GM23338 (cell line): ENCODE data around the gene RPS21. TPM values are rescaled to one million over a fixed set of nuclear protein-coding genes. Genes with fewer than 3 reads are reported as not detected.

ENCODE experiments used
- ATAC-seq: fragments of 200-7000 bp; cut with Tn5 transposase; 3 replicates; pipeline ENCODE4 v1.9.1; 2020
- DNase-seq: peaks from one replicate; pipeline ENCODE4 v3.0.0-alpha.2; 2015; ENCODE audit warnings: low spot score
- H2AFZ ChIP-seq: fragments of 200-600 bp; sonication (generic); 2 replicates; pipeline ENCODE4 v1.8.0; 2016; ENCODE audit warnings: antibody characterized with exemption, mild to moderate bottlenecking, moderate library complexity
- H3F3A ChIP-seq: fragments of 200-600 bp; sonication (generic); replicated peaks from 2 replicates; pipeline ENCODE4 v1.8.0; 2017; ENCODE audit warnings: antibody characterized with exemption, mixed run types, low read depth
- H3K27ac ChIP-seq: fragments of 200-600 bp; sonication (generic); 2 replicates; pipeline ENCODE4 v1.6.1; 2016; ENCODE audit warnings: low read depth
- H3K27me3 ChIP-seq: fragments of 200-600 bp; sonication (generic); 2 replicates; pipeline ENCODE4 v1.8.0; 2016; ENCODE audit warnings: mild to moderate bottlenecking, mixed run types, moderate library complexity; ENCODE audit not compliant: insufficient read depth
- H3K36me3 ChIP-seq: fragments of 200-600 bp; sonication (generic); 2 replicates; pipeline ENCODE4 v1.8.0; 2016; ENCODE audit warnings: mild to moderate bottlenecking; ENCODE audit not compliant: insufficient read depth
- H3K4me1 ChIP-seq: fragments of 200-600 bp; sonication (generic); 2 replicates; pipeline ENCODE4 v1.8.0; 2016; ENCODE audit warnings: mild to moderate bottlenecking, moderate library complexity; ENCODE audit not compliant: insufficient read depth
- H3K4me2 ChIP-seq: fragments of 200-600 bp; sonication (generic); 2 replicates; pipeline ENCODE4 v1.7.1; 2017; ENCODE audit warnings: mixed run types
- H3K4me3 ChIP-seq: fragments of 200-600 bp; sonication (generic); 2 replicates; pipeline ENCODE4 v1.6.1; 2016; ENCODE audit warnings: mixed run types
- H3K79me2 ChIP-seq: fragments of 200-600 bp; sonication (generic); replicated peaks from 2 replicates; pipeline ENCODE4 v1.8.0; 2017; ENCODE audit warnings: mild to moderate bottlenecking; ENCODE audit not compliant: insufficient read depth
- H3K9me2 ChIP-seq: fragments of 200-600 bp; sonication (generic); 2 replicates; pipeline ENCODE4 v1.8.0; 2017; ENCODE audit not compliant: insufficient read depth
- H4K20me1 ChIP-seq: fragments of 200-600 bp; sonication (generic); replicated peaks from 2 replicates; pipeline ENCODE4 v1.8.0; 2017; ENCODE audit warnings: mild to moderate bottlenecking; ENCODE audit not compliant: insufficient read depth
- H3K27ac Mint-ChIP-seq: 2 replicates; pipeline ENCODE4 v1.8.0; 2020; ENCODE audit warnings: inconsistent platforms, mild to moderate bottlenecking, moderate library complexity, mixed read lengths
- H3K27me3 Mint-ChIP-seq: 3 replicates; pipeline ENCODE4 v1.8.0; 2022; ENCODE audit warnings: low read depth, mild to moderate bottlenecking, moderate library complexity, mixed read lengths, inconsistent platforms; ENCODE audit not compliant: insufficient read depth, poor library complexity
- H3K36me3 Mint-ChIP-seq: 3 replicates; pipeline ENCODE4 v1.8.0; 2021; ENCODE audit warnings: low read depth, mild to moderate bottlenecking, inconsistent platforms, moderate library complexity, mixed read lengths
- H3K4me1 Mint-ChIP-seq: 3 replicates; pipeline ENCODE4 v1.8.0; 2020; ENCODE audit warnings: mild to moderate bottlenecking, inconsistent platforms, mixed read lengths
- H3K4me3 Mint-ChIP-seq: 3 replicates; pipeline ENCODE4 v1.8.0; 2021; ENCODE audit warnings: moderate library complexity, mild to moderate bottlenecking, inconsistent platforms, mixed read lengths
- H3K9me3 Mint-ChIP-seq: 3 replicates; pipeline ENCODE4 v1.8.0; 2020; ENCODE audit warnings: moderate library complexity, mild to moderate bottlenecking, inconsistent platforms, mixed read lengths
- CREB1 ChIP-seq: fragments of 250-450 bp; sonication (Bioruptor Pico); IDR thresholded peaks from 2 replicates; pipeline ENCODE4 v1.5.0; 2020; ENCODE audit warnings: low read depth, mild to moderate bottlenecking, moderate library complexity
- EZH2phosphoT487 ChIP-seq: fragments of 200-600 bp; sonication (generic); IDR thresholded peaks from one replicate; pipeline ENCODE4 v1.8.1; 2018; ENCODE audit warnings: antibody characterized with exemption; ENCODE audit not compliant: unreplicated experiment
- NANOG ChIP-seq: IDR thresholded peaks from 2 replicates; pipeline ENCODE4 v1.6.1; 2016; ENCODE audit warnings: antibody characterized with exemption, borderline replicate concordance
- POLR2AphosphoS5 ChIP-seq: IDR thresholded peaks from 2 replicates; pipeline ENCODE4 v1.6.1; 2016; ENCODE audit warnings: antibody characterized with exemption, low read depth
- STAT1 ChIP-seq: IDR thresholded peaks from one replicate; pipeline ENCODE4 v1.6.1; 2016; ENCODE audit warnings: antibody characterized with exemption; ENCODE audit not compliant: unreplicated experiment
- ZNF114 ChIP-seq: fragments of 250-450 bp; sonication (Bioruptor Pico); IDR thresholded peaks from 2 replicates; pipeline ENCODE4 v1.5.0; 2020; ENCODE audit warnings: mild to moderate bottlenecking, moderate library complexity
- ZNF331 ChIP-seq: fragments of 250-450 bp; sonication (Bioruptor Pico); IDR thresholded peaks from 2 replicates; pipeline ENCODE4 v1.5.0; 2020; ENCODE audit warnings: low read depth, mild to moderate bottlenecking, moderate library complexity
- polyA plus RNA-seq: library from polyadenylated mRNA; unstranded; fragments of >200 nt; fragmentation: Nextera tagmentation; extraction: Ambion mirVana; gene quantifications from 2 replicates; pipeline ENCODE4 v1.2.1, GENCODE V29; 2016
- total RNA-seq: library from RNA; depleted of rRNA; stranded (reverse); fragments of >200 nt; shearing (Covaris generic); gene quantifications from 2 replicates; pipeline ENCODE4 v1.2.3, GENCODE V29; 2014
- TF ChIP-seq, protein P1 (sequence below): fragments of 250-450 bp; sonication (Bioruptor Pico); IDR thresholded peaks from 2 replicates; pipeline ENCODE4 v1.5.0; 2020; ENCODE audit warnings: mild to moderate bottlenecking, moderate library complexity
- TF ChIP-seq, protein P2 (sequence below): IDR thresholded peaks from 2 replicates; pipeline ENCODE4 v1.6.1; 2016; ENCODE audit warnings: antibody characterized with exemption
- TF ChIP-seq, protein P3 (sequence below), 2 experiments: fragments of 200-600 bp in 1 of 2; sonication (generic) in 1 of 2; conservative IDR thresholded peaks; 2 replicates each; pipeline versions ENCODE4 v1.5.1 to v1.6.1; 2016 to 2017; ENCODE audit warnings: antibody characterized with exemption in 2 of 2, low read depth in 2 of 2, mild to moderate bottlenecking in 2 of 2, moderate library complexity in 1 of 2
- TF ChIP-seq, protein P4 (sequence below): IDR thresholded peaks from one replicate; pipeline ENCODE4 v1.6.1; 2018; ENCODE audit warnings: antibody characterized with exemption; ENCODE audit not compliant: unreplicated experiment

RPS21 gene
- total and polyA plus RNA-seq, 2 experiments from 2014 or later: 759 to 2,298 TPM

DNA sequence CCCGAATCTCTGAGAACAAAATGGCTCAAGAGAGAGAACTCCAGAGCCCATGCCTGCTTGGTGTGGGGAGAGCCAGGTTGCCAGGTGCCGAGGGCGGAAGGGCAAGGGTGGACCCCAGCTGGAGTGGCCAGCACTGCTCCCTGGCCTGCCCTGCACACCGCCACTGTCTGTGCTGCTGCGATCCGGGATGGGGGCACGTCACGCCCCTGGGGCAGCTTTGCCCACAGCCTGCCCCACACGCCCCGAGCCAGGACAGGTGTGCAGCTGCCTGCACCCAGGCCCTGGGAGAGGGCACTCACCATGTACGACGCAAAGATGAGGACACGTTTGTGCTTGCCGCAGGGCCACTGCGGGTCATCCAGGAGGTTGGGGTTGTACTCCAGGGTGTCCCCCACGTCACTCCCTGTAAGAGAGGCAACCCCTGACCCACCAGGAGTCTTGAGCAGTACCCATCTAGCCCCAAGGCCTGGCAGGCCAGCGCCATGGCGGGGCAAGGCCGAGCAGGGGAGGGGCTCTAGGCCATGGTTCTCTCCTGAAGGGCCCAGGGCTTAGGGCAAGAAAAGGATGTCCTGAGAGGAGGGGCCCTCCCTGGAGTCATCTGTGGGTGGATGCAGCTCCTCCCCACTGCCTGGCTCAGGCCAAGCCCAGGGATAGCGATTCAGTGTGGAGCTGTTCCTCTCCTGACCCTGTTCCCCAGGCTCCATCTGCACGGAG is 5.9 kb downstream of the RPS21 start (continued):
- TF ChIP-seq, protein P1, sequence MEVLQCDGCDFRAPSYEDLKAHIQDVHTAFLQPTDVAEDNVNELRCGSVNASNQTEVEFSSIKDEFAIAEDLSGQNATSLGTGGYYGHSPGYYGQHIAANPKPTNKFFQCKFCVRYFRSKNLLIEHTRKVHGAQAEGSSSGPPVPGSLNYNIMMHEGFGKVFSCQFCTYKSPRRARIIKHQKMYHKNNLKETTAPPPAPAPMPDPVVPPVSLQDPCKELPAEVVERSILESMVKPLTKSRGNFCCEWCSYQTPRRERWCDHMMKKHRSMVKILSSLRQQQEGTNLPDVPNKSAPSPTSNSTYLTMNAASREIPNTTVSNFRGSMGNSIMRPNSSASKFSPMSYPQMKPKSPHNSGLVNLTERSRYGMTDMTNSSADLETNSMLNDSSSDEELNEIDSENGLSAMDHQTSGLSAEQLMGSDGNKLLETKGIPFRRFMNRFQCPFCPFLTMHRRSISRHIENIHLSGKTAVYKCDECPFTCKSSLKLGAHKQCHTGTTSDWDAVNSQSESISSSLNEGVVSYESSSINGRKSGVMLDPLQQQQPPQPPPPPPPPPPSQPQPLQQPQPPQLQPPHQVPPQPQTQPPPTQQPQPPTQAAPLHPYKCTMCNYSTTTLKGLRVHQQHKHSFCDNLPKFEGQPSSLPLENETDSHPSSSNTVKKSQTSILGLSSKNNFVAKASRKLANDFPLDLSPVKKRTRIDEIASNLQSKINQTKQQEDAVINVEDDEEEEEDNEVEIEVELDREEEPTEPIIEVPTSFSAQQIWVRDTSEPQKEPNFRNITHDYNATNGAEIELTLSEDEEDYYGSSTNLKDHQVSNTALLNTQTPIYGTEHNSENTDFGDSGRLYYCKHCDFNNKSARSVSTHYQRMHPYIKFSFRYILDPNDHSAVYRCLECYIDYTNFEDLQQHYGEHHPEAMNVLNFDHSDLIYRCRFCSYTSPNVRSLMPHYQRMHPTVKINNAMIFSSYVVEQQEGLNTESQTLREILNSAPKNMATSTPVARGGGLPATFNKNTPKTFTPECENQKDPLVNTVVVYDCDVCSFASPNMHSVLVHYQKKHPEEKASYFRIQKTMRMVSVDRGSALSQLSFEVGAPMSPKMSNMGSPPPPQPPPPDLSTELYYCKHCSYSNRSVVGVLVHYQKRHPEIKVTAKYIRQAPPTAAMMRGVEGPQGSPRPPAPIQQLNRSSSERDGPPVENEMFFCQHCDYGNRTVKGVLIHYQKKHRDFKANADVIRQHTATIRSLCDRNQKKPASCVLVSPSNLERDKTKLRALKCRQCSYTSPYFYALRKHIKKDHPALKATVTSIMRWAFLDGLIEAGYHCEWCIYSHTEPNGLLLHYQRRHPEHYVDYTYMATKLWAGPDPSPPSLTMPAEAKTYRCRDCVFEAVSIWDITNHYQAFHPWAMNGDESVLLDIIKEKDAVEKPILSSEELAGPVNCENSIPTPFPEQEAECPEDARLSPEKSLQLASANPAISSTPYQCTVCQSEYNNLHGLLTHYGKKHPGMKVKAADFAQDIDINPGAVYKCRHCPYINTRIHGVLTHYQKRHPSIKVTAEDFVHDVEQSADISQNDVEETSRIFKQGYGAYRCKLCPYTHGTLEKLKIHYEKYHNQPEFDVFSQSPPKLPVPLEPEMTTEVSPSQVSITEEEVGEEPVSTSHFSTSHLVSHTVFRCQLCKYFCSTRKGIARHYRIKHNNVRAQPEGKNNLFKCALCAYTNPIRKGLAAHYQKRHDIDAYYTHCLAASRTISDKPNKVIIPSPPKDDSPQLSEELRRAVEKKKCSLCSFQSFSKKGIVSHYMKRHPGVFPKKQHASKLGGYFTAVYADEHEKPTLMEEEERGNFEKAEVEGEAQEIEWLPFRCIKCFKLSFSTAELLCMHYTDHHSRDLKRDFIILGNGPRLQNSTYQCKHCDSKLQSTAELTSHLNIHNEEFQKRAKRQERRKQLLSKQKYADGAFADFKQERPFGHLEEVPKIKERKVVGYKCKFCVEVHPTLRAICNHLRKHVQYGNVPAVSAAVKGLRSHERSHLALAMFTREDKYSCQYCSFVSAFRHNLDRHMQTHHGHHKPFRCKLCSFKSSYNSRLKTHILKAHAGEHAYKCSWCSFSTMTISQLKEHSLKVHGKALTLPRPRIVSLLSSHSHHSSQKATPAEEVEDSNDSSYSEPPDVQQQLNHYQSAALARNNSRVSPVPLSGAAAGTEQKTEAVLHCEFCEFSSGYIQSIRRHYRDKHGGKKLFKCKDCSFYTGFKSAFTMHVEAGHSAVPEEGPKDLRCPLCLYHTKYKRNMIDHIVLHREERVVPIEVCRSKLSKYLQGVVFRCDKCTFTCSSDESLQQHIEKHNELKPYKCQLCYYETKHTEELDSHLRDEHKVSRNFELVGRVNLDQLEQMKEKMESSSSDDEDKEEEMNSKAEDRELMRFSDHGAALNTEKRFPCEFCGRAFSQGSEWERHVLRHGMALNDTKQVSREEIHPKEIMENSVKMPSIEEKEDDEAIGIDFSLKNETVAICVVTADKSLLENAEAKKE (CRISPR knock-in tag): no peak
- TF ChIP-seq, protein P2, sequence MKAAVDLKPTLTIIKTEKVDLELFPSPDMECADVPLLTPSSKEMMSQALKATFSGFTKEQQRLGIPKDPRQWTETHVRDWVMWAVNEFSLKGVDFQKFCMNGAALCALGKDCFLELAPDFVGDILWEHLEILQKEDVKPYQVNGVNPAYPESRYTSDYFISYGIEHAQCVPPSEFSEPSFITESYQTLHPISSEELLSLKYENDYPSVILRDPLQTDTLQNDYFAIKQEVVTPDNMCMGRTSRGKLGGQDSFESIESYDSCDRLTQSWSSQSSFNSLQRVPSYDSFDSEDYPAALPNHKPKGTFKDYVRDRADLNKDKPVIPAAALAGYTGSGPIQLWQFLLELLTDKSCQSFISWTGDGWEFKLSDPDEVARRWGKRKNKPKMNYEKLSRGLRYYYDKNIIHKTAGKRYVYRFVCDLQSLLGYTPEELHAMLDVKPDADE: no peak
- TF ChIP-seq ZNF331 (CRISPR knock-in tag) (no peak), NANOG (no peak)

DNA sequence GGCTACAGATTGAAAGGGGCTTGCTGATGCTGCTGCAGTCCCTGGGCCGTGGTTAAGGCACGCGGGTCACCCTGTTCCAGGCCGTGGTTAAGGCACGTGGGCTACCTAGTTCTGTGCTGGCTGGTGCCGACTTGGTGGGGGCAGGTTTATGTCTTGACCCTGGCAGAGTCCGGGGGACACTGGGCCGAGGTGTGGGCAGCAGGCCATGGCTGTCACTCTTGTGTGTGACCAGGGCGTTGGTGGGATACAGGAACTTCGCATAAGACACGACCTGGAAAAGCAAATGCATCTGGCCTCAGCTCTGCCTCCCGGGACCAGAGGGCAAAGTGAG is 6.4 kb downstream of the RPS21 start:
- H3K36me3 ChIP-seq: peaks cover 8% of the 10 kb centered on the region
- no peak overlapping the region for H3K4me2 ChIP-seq
- peaks cover 2% of the 10 kb centered on the region for H3K79me2 ChIP-seq
- H3K27me3 ChIP-seq: no peaks in the 10 kb centered on the region
- H3K27me3 Mint-ChIP-seq: peaks cover 23% of the 10 kb centered on the region
- peaks cover 4% of the 10 kb centered on the region; the same call in 2 of the 3 replicates for H3K9me3 Mint-ChIP-seq
- DNase-seq (no peak), ATAC-seq (no peak)
- H3K27ac ChIP-seq: no peak overlapping the region
- peaks cover 32% of the 10 kb centered on the region for H3K36me3 Mint-ChIP-seq
- H2AFZ ChIP-seq: no peak overlapping the region
- H3K4me3 ChIP-seq: no peak overlapping the region
- H4K20me1 ChIP-seq: peaks cover 9% of the 10 kb centered on the region; the same call in 1 of the 2 replicates
- H3K4me1 Mint-ChIP-seq: peaks cover 10% of the 10 kb centered on the region; the same call in 2 of the 3 replicates
- H3F3A ChIP-seq: peaks cover 25% of the 10 kb centered on the region
- no peaks in the 10 kb centered on the region; the same call in 1 of the 2 replicates for H3K4me1 ChIP-seq
- H3K27ac Mint-ChIP-seq: peak overlapping the region; percentile 56; the same call in 1 of the 2 replicates
- H3K4me3 Mint-ChIP-seq: no peak overlapping the region
- no peaks in the 10 kb centered on the region for H3K9me2 ChIP-seq
- TF ChIP-seq POLR2AphosphoS5: no peak
- TF ChIP-seq EZH2phosphoT487: no peak
- TF ChIP-seq STAT1: no peak
- TF ChIP-seq NANOG: no peak
- TF ChIP-seq, protein P3, sequence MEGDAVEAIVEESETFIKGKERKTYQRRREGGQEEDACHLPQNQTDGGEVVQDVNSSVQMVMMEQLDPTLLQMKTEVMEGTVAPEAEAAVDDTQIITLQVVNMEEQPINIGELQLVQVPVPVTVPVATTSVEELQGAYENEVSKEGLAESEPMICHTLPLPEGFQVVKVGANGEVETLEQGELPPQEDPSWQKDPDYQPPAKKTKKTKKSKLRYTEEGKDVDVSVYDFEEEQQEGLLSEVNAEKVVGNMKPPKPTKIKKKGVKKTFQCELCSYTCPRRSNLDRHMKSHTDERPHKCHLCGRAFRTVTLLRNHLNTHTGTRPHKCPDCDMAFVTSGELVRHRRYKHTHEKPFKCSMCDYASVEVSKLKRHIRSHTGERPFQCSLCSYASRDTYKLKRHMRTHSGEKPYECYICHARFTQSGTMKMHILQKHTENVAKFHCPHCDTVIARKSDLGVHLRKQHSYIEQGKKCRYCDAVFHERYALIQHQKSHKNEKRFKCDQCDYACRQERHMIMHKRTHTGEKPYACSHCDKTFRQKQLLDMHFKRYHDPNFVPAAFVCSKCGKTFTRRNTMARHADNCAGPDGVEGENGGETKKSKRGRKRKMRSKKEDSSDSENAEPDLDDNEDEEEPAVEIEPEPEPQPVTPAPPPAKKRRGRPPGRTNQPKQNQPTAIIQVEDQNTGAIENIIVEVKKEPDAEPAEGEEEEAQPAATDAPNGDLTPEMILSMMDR (conservative IDR thresholded peaks at IDR 0.05; ENCODE audit: low read depth in 2 of 2): no peak
- TF ChIP-seq ZNF114 (CRISPR knock-in tag): no peak
- TF ChIP-seq CREB1: no peak
- TF ChIP-seq, protein P4, sequence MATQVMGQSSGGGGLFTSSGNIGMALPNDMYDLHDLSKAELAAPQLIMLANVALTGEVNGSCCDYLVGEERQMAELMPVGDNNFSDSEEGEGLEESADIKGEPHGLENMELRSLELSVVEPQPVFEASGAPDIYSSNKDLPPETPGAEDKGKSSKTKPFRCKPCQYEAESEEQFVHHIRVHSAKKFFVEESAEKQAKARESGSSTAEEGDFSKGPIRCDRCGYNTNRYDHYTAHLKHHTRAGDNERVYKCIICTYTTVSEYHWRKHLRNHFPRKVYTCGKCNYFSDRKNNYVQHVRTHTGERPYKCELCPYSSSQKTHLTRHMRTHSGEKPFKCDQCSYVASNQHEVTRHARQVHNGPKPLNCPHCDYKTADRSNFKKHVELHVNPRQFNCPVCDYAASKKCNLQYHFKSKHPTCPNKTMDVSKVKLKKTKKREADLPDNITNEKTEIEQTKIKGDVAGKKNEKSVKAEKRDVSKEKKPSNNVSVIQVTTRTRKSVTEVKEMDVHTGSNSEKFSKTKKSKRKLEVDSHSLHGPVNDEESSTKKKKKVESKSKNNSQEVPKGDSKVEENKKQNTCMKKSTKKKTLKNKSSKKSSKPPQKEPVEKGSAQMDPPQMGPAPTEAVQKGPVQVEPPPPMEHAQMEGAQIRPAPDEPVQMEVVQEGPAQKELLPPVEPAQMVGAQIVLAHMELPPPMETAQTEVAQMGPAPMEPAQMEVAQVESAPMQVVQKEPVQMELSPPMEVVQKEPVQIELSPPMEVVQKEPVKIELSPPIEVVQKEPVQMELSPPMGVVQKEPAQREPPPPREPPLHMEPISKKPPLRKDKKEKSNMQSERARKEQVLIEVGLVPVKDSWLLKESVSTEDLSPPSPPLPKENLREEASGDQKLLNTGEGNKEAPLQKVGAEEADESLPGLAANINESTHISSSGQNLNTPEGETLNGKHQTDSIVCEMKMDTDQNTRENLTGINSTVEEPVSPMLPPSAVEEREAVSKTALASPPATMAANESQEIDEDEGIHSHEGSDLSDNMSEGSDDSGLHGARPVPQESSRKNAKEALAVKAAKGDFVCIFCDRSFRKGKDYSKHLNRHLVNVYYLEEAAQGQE: no peak
